ENCODE data around the gene CENPX.
"Not testable (repeated sequence)": the region's sequence is repeated elsewhere in the genome, so short reads cannot be mapped to it uniquely, and the experiment has no call there.

The CENPX gene

DNA sequence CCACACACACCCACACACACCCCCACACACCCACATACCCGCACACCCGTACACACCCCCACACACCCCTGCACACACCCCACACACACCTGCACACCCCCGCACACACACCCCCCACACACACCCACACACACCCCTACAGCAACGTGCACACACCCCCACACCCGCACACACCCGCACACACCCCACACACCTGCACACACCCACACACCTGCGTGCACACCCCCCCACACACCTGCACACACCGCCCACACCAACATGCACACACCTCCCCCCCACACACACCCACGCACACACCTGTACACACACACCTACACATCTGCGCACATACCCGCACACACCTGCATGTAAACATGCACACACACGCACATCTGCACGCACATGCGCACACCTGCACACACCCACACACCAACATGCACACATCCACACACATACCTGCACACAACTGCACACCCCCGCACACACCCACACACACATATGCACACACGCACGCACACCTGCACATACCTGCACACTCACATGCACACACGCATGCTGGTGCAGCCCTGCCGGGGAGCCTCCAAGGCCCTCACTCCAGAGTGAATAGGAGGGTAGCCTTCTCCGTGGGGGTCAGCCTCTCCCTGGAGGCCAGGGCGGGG lies 37.8 kb downstream of the CENPX start:
- H3K4me1 ChIP-seq (ENCODE audit: control insufficient read depth, insufficient read depth, low read length), result no peaks in the 10 kb centered on the region
- no peaks in the 10 kb centered on the region for H3K27me3 ChIP-seq (replicated peaks; ENCODE audit: control insufficient read depth, insufficient read depth, low read length)
- no peak overlapping the region for H3K9ac ChIP-seq (ENCODE audit: low read length)
- H3K9me3 ChIP-seq (ENCODE audit: control insufficient read depth, low read length), result no peaks in the 10 kb centered on the region
- H3K4me3 ChIP-seq (ENCODE audit: low read length), result no peak overlapping the region
- peaks cover 30% of the 10 kb centered on the region for H3K36me3 ChIP-seq (ENCODE audit: control insufficient read depth, insufficient read depth, low read length, severe bottlenecking)
- no peak for DNase-seq (ENCODE audit: low read depth)

DNA sequence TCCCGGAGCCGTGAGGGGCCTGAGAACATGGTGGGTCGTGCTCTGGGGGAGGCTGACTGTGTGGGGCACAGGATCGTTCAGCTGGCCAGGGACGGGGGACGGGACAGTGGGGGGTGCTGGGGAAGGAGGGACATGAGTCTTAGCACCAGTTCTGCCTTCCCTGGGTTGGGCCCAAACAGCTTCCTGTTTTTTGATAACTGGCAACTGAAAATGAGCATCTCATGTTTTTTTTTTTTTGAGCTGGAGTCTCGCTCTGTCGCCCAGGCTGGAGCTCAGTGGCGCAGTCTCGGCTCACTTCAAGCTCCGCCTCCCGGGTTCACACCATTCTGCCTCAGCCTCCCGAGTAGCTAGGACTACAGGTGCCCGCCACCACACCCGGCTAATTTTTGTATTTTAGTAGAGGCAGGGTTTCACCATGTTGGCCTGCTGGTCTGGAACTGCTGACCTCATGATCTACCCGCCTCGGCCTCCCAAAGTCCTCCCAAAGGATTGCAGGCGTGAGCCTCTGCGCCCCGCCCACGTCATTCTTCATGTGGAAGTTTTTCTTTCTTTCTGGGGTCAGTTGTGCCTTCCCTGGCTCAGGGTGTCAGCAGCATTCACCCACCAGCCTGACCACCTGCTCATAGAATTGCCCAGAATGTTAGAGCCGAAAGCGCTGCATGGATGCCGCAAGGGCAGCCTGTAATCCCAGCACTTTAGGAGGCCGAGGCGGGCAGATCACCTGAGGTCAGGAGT lies 38.9 kb downstream of the CENPX start:
- Histone ChIP-seq H3K27me3 (replicated peaks; ENCODE audit: control insufficient read depth, insufficient read depth, low read length) (no peaks in the 10 kb centered on the region), H3K4me1 (ENCODE audit: control insufficient read depth, insufficient read depth, low read length) (peaks cover under 1% of the 10 kb centered on the region), H3K9ac (ENCODE audit: low read length) (no peak overlapping the region), H3K9me3 (ENCODE audit: control insufficient read depth, low read length) (no peaks in the 10 kb centered on the region), H3K36me3 (ENCODE audit: control insufficient read depth, insufficient read depth, low read length, severe bottlenecking) (peaks cover 33% of the 10 kb centered on the region), H3K4me3 (ENCODE audit: low read length) (no peak overlapping the region)
- no peak for DNase-seq (ENCODE audit: low read depth)

DNA sequence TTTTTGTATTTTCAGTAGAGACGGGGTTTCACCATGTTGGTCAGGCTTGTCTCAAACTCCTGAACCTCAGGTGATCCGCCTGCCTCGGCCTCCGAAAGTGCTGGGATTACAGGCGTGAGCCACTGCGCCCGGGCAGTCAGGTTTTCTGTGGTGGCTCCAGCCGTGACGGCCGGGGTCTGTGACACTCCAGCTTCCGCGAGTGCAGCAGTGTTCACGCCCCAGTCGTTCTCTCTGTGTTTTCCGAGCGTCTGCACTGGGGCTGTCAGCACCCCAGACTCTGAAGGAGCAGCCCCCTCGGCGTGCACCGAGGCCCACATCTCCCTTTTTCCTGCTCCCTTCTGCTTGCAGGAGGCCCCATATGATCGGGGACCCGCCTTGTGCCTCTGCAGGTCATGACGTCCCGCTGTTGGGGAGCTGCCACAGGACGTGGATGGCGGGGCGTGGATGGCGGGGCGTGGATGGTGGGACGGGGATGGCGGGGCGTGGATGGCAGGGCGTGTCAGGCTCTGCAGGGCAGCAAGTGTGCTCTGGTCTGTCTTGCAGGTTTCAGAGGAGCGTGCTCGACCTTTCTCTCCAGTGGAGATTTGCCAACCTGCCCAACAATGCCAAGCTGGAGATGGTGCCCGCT lies 39.6 kb downstream of the CENPX start:
- DNase-seq (ENCODE audit: low read depth), result no peak
- no peak overlapping the region for H3K4me3 ChIP-seq (ENCODE audit: low read length)
- H3K4me1 ChIP-seq (ENCODE audit: control insufficient read depth, insufficient read depth, low read length), result peaks cover 6% of the 10 kb centered on the region
- H3K36me3 ChIP-seq (ENCODE audit: control insufficient read depth, insufficient read depth, low read length, severe bottlenecking), result peaks cover 33% of the 10 kb centered on the region
- no peaks in the 10 kb centered on the region for H3K9me3 ChIP-seq (ENCODE audit: control insufficient read depth, low read length)
- no peak overlapping the region for H3K9ac ChIP-seq (ENCODE audit: low read length)
- no peaks in the 10 kb centered on the region for H3K27me3 ChIP-seq (replicated peaks; ENCODE audit: control insufficient read depth, insufficient read depth, low read length)

DNA sequence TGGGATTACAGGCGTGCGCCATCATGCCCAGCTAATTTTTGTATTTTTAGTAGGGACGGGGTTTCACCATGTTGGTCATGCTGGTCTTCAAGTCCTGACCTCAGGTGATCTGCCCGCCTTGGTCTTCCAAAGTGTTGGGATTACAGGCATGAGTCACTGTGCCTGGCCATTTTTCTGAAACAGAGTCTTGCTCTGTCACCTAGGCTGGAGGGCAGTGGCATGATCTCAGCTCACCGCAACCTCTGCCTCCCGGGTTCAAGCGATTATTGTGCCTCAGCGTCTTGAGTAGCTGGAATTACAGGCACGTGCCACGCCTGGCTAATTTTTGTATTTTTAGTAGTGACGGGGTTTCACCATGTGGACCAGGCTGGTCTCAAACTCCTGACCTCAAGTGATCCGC lies 41.2 kb downstream of the CENPX start:
- H3K4me3 ChIP-seq (ENCODE audit: low read length); H3K9me3 ChIP-seq (ENCODE audit: control insufficient read depth, low read length); H3K27me3 ChIP-seq (replicated peaks; ENCODE audit: control insufficient read depth, insufficient read depth, low read length); H3K9ac ChIP-seq (ENCODE audit: low read length); DNase-seq (ENCODE audit: low read depth): not testable (repeated sequence)
- peaks cover 12% of the 10 kb centered on the region for H3K4me1 ChIP-seq (ENCODE audit: control insufficient read depth, insufficient read depth, low read length)
- H3K36me3 ChIP-seq (ENCODE audit: control insufficient read depth, insufficient read depth, low read length, severe bottlenecking), result peaks cover 29% of the 10 kb centered on the region

DNA sequence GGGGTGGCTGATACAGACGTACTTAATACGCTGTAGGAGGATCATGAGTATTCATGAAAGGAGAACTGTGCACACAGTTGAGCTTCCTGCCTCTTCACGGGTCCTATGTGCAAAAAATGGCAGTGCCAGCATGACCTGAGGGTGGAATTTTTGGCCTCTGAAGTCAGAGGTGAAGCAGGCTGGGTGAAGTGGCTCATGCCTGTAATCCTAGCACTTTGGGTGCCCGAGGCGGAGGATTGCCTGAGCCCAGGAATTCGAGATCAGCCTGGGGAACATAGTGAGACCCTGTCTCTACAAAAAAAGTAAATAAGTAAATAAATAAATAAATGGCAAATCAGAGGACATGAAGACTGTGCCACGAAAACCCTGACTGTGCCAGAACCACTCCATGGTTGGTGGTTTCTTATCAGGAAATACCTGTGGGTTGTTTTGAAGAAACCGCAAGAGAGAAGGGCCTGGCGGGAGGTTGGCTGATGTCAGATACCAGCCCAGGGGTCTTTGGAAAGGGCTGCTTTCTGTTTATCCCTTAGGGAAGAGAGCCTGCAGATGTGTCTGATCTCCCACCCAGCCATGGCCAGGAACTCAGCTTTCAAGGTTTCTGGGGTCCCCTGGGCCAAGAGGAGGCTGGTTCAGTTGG lies 41.9 kb downstream of the CENPX start:
- no peak for DNase-seq (ENCODE audit: low read depth)
- H3K36me3 ChIP-seq (ENCODE audit: control insufficient read depth, insufficient read depth, low read length, severe bottlenecking), result peaks cover 22% of the 10 kb centered on the region
- no peak overlapping the region for H3K9ac ChIP-seq (ENCODE audit: low read length)
- no peak overlapping the region for H3K4me3 ChIP-seq (ENCODE audit: low read length)
- no peaks in the 10 kb centered on the region for H3K27me3 ChIP-seq (replicated peaks; ENCODE audit: control insufficient read depth, insufficient read depth, low read length)
- peaks cover 12% of the 10 kb centered on the region for H3K4me1 ChIP-seq (ENCODE audit: control insufficient read depth, insufficient read depth, low read length)
- H3K9me3 ChIP-seq (ENCODE audit: control insufficient read depth, low read length), result no peaks in the 10 kb centered on the region

DNA sequence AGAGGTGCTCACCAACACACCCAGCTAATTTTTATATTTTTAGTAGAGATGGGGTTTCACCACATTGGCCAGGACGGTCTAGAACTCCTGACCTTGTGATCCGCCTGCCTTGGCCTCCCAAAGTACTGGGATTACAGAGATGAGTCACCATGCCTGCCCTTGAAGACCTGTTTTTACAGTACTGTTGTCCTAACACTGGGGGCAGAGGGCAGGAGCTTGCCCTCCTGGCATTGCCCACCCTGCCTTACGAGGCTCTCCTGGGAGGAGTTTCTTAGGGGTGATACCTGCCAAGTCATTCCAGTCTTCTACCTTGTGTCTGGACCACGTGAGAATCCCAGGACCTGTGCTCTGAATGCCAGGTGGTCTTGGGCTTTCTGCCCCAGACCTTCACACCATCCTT lies 42.6 kb downstream of the CENPX start:
- H3K9ac ChIP-seq (ENCODE audit: low read length), result no peak overlapping the region
- H3K4me1 ChIP-seq (ENCODE audit: control insufficient read depth, insufficient read depth, low read length), result peaks cover 12% of the 10 kb centered on the region
- DNase-seq (ENCODE audit: low read depth), result no peak
- no peaks in the 10 kb centered on the region for H3K27me3 ChIP-seq (replicated peaks; ENCODE audit: control insufficient read depth, insufficient read depth, low read length)
- no peaks in the 10 kb centered on the region for H3K9me3 ChIP-seq (ENCODE audit: control insufficient read depth, low read length)
- H3K4me3 ChIP-seq (ENCODE audit: low read length), result no peak overlapping the region
- peaks cover 15% of the 10 kb centered on the region for H3K36me3 ChIP-seq (ENCODE audit: control insufficient read depth, insufficient read depth, low read length, severe bottlenecking)

DNA sequence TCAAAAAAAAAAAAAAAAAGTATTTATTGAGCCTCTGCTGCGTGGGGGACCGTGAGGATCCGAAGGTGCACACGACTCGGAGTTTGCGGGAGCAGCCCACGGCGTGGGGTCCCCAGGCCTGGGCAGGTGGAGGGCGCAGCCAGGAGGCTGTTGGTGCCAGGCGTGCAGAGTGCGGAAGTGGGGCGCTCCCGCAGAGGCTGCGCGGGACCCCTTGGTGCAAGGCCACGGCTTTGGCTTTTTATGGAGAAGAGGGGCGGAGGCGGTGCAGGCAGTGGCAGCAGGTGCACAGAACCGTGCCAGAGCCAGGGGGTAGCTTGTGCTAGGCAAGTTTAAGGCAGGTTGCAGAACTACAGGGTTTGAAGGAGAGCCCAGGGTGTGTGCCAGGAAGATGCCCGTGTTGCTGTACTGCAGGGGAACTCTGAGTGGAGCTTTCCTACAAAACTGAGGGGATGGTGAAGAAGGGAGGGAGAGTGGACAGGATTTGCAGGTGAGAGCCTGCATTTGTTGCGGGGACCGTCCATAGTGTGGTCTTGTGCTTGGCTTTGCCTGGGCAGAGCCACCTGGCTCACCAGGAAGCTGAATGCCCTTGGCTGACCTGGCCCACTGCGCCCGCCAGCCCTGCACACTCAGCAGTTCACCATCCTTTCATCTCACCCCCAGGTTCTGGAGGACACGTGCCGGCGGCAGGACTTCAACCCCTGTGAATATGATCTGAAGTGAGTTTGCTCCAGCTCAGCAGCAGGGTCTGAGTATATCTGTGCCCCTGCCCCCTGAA lies 44.0 kb downstream of the CENPX start:
- no peak for DNase-seq (ENCODE audit: low read depth)
- Histone ChIP-seq H3K36me3 (ENCODE audit: control insufficient read depth, insufficient read depth, low read length, severe bottlenecking) (peaks cover 8% of the 10 kb centered on the region), H3K9ac (ENCODE audit: low read length) (peak overlapping the region; percentile 90), H3K4me3 (ENCODE audit: low read length) (peak overlapping the region; percentile 90), H3K9me3 (ENCODE audit: control insufficient read depth, low read length) (peaks cover 6% of the 10 kb centered on the region), H3K27me3 (replicated peaks; ENCODE audit: control insufficient read depth, insufficient read depth, low read length) (no peaks in the 10 kb centered on the region), H3K4me1 (ENCODE audit: control insufficient read depth, insufficient read depth, low read length) (peaks cover 12% of the 10 kb centered on the region)

DNA sequence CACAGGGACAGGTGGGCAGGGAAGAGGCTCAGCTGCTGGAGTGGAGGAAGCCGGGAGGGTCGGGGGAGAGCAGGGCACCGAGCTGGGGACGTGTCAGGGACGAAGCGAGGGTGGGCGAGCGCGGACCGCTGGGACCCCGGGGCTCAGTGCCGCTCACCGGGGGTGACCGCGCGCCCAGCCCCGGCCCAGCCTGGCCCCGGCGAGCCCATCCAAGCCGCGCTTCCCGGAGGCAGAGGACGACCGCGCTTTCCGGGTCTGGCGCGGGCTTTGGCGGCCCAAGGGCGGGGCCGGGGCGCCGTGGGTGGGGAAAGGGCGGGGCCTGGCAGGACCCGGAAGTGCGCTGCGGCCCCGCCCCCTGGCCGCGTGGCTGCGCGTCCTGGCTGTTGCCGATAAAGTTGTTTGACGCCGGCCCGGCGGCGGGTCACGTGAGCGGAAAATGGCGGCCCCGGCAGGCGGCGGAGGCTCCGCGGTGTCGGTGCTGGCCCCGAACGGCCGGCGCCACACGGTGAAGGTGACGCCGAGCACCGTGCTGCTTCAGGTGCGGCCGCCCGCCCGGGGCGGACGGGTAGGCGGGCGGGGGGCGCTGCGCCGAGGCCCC lies 45.4 kb downstream of the CENPX start, which contains the start of gene ASPSCR1:
TSS of gene ASPSCR1 (plus strand) at position 419 of the 598 bp plus-strand sequence. CDS start at position 437, 18 bp downstream.
- H3K4me1 ChIP-seq (ENCODE audit: control insufficient read depth, insufficient read depth, low read length), result peaks cover 12% of the 10 kb centered on the region
- H3K4me3 ChIP-seq (ENCODE audit: low read length), result peak within 1 kb of the TSS; percentile 90
- H3K9ac ChIP-seq (ENCODE audit: low read length), result peak within 1 kb of the TSS; percentile 90
- peak; percentile 97 for DNase-seq (ENCODE audit: low read depth)
- H3K9me3 ChIP-seq (ENCODE audit: control insufficient read depth, low read length), result peaks cover 11% of the 10 kb centered on the region
- H3K27me3 ChIP-seq (replicated peaks; ENCODE audit: control insufficient read depth, insufficient read depth, low read length), result no peaks in the 10 kb centered on the region
- H3K36me3 ChIP-seq (ENCODE audit: control insufficient read depth, insufficient read depth, low read length, severe bottlenecking), result peaks cover 8% of the 10 kb centered on the region

DNA sequence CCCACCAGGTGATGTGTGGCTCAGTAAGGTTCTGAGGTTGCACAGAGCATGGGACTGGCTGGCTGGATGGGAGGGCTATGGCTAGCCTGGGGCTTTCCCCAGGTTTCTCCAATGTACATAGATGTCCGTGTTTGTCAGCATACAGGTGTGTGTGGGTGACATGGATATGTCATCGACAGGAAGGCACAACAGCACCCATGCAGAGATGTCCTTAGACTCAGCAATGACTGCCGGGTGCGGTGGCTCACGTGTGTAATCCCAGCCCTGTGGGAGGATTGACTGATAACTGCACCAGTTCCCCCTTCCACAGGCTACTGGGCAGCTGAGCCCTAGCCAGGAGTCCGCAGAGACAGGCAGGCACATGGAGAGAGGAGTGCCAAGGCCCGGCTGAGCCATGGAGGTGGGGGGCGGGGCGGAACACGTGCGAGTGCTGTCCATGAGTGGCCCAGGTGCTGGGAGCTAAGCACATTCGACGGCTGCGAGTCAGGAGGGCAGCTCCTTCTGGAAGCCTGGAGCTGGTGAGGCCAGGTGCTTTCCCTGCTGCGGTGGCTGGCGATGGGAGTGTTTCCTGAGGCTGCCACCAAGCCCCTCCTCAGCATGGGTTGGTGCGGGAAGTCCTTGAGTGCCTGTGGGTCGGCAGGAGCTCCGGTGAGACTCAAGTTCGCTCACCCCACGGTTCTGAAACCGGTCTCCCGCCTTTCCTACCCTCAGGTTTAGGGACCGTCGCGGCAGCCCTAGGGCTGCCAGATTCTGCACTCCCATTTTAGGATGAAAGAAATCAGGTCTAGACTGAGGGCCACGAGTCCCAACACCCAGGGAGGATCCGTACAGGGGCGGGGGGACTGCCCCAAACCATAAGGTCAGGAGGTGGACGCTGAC lies 46.1 kb downstream of the CENPX start:
- Histone ChIP-seq H3K4me3 (ENCODE audit: low read length) (peak overlapping the region; percentile 90), H3K4me1 (ENCODE audit: control insufficient read depth, insufficient read depth, low read length) (peaks cover 12% of the 10 kb centered on the region), H3K36me3 (ENCODE audit: control insufficient read depth, insufficient read depth, low read length, severe bottlenecking) (peaks cover 8% of the 10 kb centered on the region), H3K9ac (ENCODE audit: low read length) (peak overlapping the region; percentile 90), H3K9me3 (ENCODE audit: control insufficient read depth, low read length) (peaks cover 11% of the 10 kb centered on the region), H3K27me3 (replicated peaks; ENCODE audit: control insufficient read depth, insufficient read depth, low read length) (no peaks in the 10 kb centered on the region)
- DNase-seq (ENCODE audit: low read depth), result no peak

DNA sequence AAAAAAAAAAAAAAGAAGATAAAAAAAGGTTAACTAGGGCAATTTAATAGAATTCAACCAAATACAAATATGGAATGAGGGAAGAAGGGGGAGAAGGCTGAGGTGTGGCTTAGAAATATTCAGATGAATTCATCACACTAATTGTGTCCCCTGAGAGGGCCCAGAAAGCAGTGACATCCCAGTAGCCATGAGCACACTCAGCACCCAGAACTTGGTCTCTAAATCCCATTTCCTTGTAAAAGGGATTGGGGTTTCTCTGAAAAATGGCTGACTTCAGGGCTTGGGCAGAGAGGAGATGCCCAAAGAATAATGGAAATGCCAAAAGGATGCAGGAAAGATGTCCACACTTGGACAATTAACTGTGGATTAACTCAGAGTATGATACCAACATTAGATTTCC lies 49.2 kb downstream of the CENPX start:
- Histone ChIP-seq H3K4me1 (ENCODE audit: control insufficient read depth, insufficient read depth, low read length) (peaks cover 7% of the 10 kb centered on the region), H3K4me3 (ENCODE audit: low read length) (no peak overlapping the region), H3K9me3 (ENCODE audit: control insufficient read depth, low read length) (peaks cover 11% of the 10 kb centered on the region), H3K27me3 (replicated peaks; ENCODE audit: control insufficient read depth, insufficient read depth, low read length) (peaks cover 13% of the 10 kb centered on the region), H3K36me3 (ENCODE audit: control insufficient read depth, insufficient read depth, low read length, severe bottlenecking) (no peaks in the 10 kb centered on the region), H3K9ac (ENCODE audit: low read length) (no peak overlapping the region)
- DNase-seq (ENCODE audit: low read depth), result no peak

Data from adipocyte (in vitro differentiated cells).